ENCODE results near the gene IDI1. TPM values are rescaled to one million over a fixed set of nuclear protein-coding genes. Genes with fewer than 3 reads are reported as not detected.
A peak's percentile ranks its signal among the peaks of the same experiment; 100 is the strongest.
"Not testable (repeated sequence)": the region's sequence is repeated elsewhere in the genome, so short reads cannot be mapped to it uniquely, and the experiment has no call there.

IDI1 gene
- total RNA-seq, 2 donors from 2014 or later, result 30.9 to 36.8 TPM

- no peaks in the 10 kb centered on the region for H3K9me3 ChIP-seq
- H3K36me3 ChIP-seq, result no peaks in the 10 kb centered on the region
- TF ChIP-seq POLR2A (IDR thresholded peaks at IDR 0.05), result no peak
- no peak for TF ChIP-seq CTCF (IDR thresholded peaks at IDR 0.05)
- TF ChIP-seq POLR2AphosphoS5 (IDR thresholded peaks at IDR 0.05), result no peak
- 69% methylated on average over 3 of the region's 3 CpGs for WGBS
- no peak overlapping the region for H3K27ac ChIP-seq
- intact Hi-C loops (cut with DNase I), result no loop called here
- peaks cover 5% of the 10 kb centered on the region for H3K4me1 ChIP-seq (replicated peaks)
- H3K27me3 ChIP-seq (replicated peaks; ENCODE audit: insufficient read depth), result no peaks in the 10 kb centered on the region
- no peak for DNase-seq (ENCODE audit: low spot score)
- H3K4me3 ChIP-seq, result no peak overlapping the region
Observed at GRCh38 chr10:1040133-1040532, 8.8 kb downstream of the IDI1 start.

GRCh38 chr10:1038769-1039168 lies 10.2 kb downstream of the IDI1 start:
- intact Hi-C loops (cut with DNase I); H3K36me3 ChIP-seq; H3K4me3 ChIP-seq; H3K27ac ChIP-seq; H3K27me3 ChIP-seq (replicated peaks; ENCODE audit: insufficient read depth); DNase-seq (ENCODE audit: low spot score); H3K9me3 ChIP-seq: not testable (repeated sequence)
- H3K4me1 ChIP-seq (replicated peaks), result peaks cover 13% of the 10 kb centered on the region
- WGBS, result 93% methylated on average over 12 of the region's 20 CpGs

GRCh38 chr10:1037098-1037497 lies 11.8 kb downstream of the IDI1 start:
- Histone ChIP-seq H3K27ac (no peak overlapping the region), H3K4me1 (replicated peaks) (peaks cover 13% of the 10 kb centered on the region), H3K27me3 (replicated peaks; ENCODE audit: insufficient read depth) (no peaks in the 10 kb centered on the region), H3K36me3 (no peaks in the 10 kb centered on the region), H3K9me3 (no peaks in the 10 kb centered on the region), H3K4me3 (no peak overlapping the region)
- no peak for DNase-seq (ENCODE audit: low spot score)
- 88% methylated on average over 11 of the region's 11 CpGs for WGBS
- TF ChIP-seq POLR2AphosphoS5 (IDR thresholded peaks at IDR 0.05) (no peak), POLR2A (IDR thresholded peaks at IDR 0.05) (no peak), CTCF (IDR thresholded peaks at IDR 0.05) (no peak)
- intact Hi-C loops (cut with DNase I), result no loop called here

GRCh38 chr10:1036341-1036791 lies 12.6 kb downstream of the IDI1 start:
- no peaks in the 10 kb centered on the region for H3K9me3 ChIP-seq
- H3K4me3 ChIP-seq, result no peak overlapping the region
- WGBS, result 76% methylated on average over 14 of the region's 14 CpGs
- intact Hi-C loops (cut with DNase I), result no loop called here
- no peak overlapping the region for H3K27ac ChIP-seq
- DNase-seq (ENCODE audit: low spot score), result no peak
- no peaks in the 10 kb centered on the region for H3K36me3 ChIP-seq
- TF ChIP-seq POLR2A (IDR thresholded peaks at IDR 0.05) (no peak), CTCF (IDR thresholded peaks at IDR 0.05) (no peak), POLR2AphosphoS5 (IDR thresholded peaks at IDR 0.05) (no peak)
- H3K27me3 ChIP-seq (replicated peaks; ENCODE audit: insufficient read depth), result no peaks in the 10 kb centered on the region
- H3K4me1 ChIP-seq (replicated peaks), result peaks cover 13% of the 10 kb centered on the region

GRCh38 chr10:1035201-1035600 lies 13.7 kb downstream of the IDI1 start:
- WGBS, result 19% methylated on average over 6 of the region's 6 CpGs
- Histone ChIP-seq H3K27me3 (replicated peaks; ENCODE audit: insufficient read depth) (no peaks in the 10 kb centered on the region), H3K4me1 (replicated peaks) (peaks cover 13% of the 10 kb centered on the region), H3K4me3 (no peak overlapping the region), H3K9me3 (no peaks in the 10 kb centered on the region), H3K27ac (peak overlapping the region; percentile 52 to 70), H3K36me3 (no peaks in the 10 kb centered on the region)
- intact Hi-C loops (cut with DNase I), result no loop called here
- DNase-seq (ENCODE audit: low spot score), result no peak
- TF ChIP-seq POLR2AphosphoS5 (IDR thresholded peaks at IDR 0.05), result no peak
- no peak for TF ChIP-seq CTCF (IDR thresholded peaks at IDR 0.05)
- no peak for TF ChIP-seq POLR2A (IDR thresholded peaks at IDR 0.05)
